GM18858 (cell line): ENCODE measurements around the gene RND3.

Source experiments
- ATAC-seq: cut with Tn5 transposase; IDR thresholded peaks from one replicate; pipeline ENCODE4 v1.9.1; 2021; ENCODE audit not compliant: unreplicated experiment

RND3 gene

DNA sequence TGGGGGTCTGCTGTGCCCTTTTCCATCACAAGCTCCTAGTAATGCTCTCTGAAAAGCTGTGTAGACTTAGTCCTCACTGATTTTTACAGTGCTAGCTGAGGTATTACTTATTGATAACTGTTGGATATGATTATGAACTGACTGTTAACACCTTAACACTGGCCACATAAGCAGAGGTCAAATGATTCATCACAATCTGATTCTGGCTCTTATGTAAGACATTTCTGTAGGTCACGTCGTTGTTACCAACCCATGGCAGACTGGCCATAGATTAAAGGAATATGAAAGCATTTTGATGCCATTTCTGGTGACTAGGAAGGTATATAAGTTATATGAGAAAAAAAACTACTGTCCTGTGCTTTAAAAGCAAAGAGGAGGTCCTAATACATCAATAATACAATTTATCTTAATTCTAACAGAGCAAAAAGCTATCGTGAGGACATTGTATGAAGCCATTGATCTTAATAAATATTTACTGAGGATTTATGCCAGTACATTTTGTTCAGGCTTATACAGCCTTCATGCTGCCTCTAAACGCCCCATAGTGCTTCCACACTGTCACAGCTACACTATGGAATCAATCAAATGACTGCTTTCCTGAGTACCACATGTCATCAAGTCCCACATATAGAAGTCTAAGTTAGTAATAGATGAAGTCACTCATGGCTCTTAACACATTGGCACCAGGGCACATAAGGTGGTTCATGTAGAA is 6.9 kb upstream of the RND3 start:
- no peak for ATAC-seq

DNA sequence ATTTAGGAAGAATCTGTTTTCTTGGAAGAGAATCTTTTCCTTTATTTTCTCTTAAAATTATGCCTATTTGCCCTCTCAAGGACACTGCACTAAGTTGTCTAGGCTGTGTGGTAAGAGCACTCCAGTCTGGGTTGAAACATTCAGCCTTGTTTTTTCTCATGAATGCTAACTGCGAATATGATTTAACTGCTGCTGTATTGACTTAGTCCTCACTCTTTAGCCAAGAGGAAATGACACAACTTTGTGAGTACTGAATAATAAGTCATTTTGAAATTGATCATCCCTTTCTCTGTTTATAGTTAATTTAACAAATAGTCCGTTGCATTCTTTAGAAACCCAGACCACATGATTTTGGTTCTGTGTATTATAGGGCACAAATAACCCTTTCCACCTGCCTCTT is 4.5 kb upstream of the RND3 start:
- no peak for ATAC-seq

GRCh38 chr2:150491430-150491829 is 4.0 kb upstream of the RND3 start:
- no peak for ATAC-seq

GRCh38 chr2:150490466-150490865 is 3.0 kb upstream of the RND3 start:
- no peak for ATAC-seq

GRCh38 chr2:150486539-150487484 is 655 bp downstream of the RND3 start:
- ATAC-seq: no peak

DNA sequence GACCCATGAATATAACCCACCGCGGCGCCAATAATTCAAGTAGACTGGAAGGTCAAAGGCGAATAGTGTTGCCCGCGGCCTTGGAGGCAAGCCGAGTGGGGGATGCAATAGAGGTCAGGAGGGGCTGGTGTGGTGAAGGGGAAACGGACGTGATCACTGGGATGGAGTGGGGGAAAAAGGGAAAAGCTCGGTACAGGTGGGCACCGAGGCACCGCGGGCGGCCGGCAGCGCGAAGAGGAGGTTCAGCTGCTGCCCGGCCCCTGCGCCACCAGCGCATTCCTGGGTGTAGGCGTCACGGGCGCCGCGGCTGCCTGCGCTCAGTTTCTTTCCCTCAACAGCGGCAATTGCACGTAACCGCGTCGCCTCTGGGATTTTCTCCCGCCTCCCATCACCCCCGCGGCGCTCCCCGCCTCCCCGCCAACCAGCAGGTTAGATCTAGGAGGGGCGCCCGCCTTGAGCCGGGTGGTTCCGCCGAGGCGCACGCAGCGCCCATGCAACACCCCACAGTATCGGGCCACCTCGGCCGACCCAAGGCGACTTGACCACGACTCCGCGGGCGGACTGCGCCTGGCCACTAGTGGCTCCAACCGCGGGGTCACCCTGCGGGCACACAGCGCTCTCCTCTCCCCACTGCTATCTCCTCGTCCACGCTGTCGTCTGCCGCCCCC is 1.5 kb downstream of the RND3 start:
- no peak for ATAC-seq

GRCh38 chr2:150485114-150485870 is 2.2 kb downstream of the RND3 start:
- no peak for ATAC-seq

GRCh38 chr2:150484461-150485021 is 2.9 kb downstream of the RND3 start:
- ATAC-seq: no peak

DNA sequence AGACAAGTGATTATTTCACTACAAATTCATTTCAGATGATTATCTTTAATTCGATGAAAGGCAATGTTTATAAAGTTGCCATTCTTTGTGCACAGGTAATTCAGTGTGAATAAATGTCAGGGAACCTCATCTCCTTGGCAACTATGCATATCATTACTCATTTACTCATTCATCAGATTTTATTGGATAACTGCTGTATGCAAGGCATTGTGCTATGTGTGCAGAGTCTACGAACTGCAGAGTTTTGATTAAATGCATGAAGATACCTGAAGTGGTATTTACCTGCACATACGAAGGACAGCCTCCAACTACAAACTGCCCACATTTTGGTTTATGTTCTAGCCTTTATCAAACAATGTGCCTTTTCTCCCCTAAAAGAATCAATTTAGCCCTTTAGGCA is 3.5 kb downstream of the RND3 start:
- no peak for ATAC-seq

GRCh38 chr2:150483532-150483931 is 3.9 kb downstream of the RND3 start:
- no peak for ATAC-seq

DNA sequence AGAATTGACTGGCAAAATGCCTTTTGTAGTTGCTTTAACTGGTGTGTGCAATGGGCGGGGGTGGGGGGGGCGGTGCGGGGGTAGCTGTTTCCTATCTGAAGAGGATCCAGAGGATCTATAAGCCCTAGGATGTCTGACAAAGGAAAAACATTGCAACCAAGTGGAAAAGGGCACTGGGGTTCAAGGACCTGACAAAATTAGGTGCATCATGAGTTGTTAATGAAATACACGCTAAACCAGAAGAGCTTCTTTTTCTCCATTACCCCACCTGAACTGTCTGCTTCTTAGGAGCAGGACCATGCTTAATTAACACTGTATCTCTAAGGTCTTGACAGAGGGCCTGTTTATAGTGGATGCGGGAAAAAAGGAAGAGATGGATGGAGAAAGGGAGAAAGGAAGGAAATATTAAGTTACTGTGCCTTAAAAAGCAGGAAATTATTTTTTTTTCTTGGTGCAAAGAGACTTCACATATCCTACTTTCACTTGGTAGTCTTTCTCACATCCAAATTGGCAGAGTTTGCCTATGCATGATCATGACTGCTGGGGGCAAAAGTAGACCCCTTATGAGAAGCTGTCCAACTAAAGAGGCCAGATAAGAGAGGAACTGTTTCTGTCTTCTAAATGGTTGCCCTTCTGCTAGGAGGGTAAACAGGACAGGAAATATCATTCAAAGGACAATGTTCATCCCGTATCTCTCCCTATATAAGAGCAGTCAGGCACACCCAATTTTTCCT is 4.6 kb downstream of the RND3 start:
- ATAC-seq: no peak

- no peak for ATAC-seq
Observed at GRCh38 chr2:150482111-150482510, 5.4 kb downstream of the RND3 start.

DNA sequence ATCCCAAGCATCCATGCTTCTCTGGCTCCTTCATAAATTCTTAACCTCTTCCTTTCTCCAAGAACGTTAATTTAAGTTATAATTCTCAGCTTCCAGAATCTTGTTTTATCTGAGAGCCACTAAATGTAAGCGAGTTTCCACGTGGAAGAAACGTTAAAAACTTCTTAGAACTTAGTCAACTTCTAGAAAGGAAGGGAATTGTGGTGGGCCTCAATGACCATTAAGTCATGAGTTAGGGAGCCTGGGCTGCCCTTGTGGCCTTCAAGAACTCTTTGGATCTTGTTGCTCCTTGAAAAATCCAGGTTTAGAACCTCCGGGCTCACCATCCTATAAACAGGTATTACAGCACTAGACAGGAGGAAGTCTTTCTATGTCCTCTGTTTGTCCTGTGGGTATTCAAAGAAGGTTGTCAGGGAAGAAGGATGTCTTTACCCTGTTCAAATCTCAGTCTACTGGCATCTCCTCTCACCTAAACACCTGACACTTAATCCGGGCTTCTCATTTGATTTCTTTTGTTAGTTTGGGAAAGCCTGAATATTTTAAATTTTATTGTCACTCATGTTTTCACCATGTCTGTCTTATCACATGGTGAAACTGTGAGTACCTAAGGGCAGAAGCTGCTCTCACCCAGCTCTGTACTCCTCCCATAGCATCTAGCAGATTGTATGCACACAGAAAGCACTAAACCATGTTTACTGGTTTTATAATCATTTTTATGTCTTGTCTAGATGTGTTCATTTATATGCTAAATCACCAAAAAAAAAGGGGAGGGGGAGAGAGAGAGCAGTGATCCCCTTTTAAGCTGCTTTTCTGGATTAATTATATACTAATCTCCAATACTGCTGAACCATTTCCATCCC is 6.3 kb downstream of the RND3 start:
- no peak for ATAC-seq

DNA sequence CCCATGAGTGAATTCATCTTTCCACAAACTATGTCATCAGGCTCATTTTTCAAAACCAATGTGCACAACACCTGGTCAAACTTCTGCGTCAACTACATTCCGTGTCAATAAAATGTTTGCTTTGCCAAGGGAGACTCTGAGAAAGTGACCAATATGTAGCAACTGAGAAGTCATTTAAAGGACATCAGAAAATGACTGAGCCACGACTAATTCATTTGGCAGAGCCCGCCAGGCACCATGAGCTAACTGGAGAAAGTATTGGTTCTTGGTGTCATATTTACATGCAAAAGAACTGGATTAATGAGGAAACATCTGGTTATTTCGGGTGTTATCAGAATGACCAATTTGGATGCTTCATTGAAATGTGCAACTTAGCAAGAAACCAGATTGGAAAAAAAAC is 7.2 kb downstream of the RND3 start:
- ATAC-seq: no peak

GRCh38 chr2:150479075-150479915 is 8.2 kb downstream of the RND3 start:
- no peak for ATAC-seq

DNA sequence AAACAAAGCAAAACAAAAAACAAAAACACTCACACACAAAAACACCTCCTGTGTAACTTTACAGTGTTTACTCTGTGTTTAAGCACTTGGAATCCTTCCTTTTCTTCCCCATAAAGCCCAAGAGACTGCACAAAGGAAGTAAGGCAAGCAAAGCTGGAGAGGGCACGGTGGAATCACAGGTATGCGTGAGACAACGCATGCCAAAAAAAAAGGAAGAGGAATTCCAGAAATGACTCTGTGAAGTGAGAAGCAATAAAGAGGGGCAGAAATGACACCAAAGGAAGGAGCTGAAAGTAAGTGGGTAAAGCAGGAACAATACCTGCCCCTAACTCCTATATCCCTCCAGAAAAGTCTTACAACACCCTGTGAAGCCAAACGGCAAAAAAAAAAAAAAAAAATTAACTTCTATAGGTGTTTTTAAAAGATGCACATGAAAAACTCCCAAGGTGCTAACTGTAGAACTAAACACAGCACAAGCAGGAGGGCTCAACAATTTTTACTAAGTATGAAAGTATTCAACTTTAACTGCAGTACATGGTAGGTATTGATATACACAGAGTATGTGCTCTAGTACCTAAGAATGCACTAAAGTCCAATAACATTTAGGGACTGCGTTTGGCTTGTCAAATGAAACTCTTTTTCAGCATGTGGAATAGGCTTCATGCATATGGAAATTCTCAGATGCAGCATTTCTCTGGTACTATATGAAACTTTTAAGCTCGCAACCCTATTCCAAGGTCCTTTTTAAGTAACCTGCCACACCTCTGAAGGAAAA is 9.1 kb downstream of the RND3 start:
- no peak for ATAC-seq

DNA sequence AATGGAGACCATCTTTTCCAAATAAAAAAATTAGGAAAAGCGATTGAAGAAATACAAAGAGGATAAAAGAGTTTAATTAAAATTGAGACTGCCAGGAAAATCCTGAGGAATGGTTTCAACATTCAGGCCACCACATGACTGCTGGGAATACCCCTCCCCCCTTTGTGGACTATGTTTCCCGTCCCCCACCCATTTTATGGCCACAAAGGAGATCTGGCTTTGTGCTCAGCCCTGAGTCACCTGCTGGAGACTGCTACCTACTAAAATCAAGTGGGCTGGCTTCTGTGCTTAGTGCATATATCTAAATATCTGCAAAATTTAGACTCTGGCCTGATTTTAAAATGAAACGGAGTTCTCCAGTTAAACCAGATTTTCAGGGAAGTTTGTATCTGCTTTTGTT is 10.1 kb downstream of the RND3 start:
- ATAC-seq: no peak
